Ascending aorta (tissue), 2 donors: Measurements from ENCODE around the gene BST1. TPM values are rescaled to one million over a fixed set of nuclear protein-coding genes. Genes with fewer than 3 reads are reported as not detected.

Experiments
- DNase-seq, 2 donors: peaks; one replicate each; pipeline ENCODE4 v3.0.0-alpha.2; 2019; ENCODE audit warnings: low spot score in 2 of 2
- H3K27ac ChIP-seq, 2 donors: fragments of 200-600 bp; sonication (generic); one replicate each; pipeline ENCODE4 v1.5.1; 2016 to 2017; ENCODE audit warnings: mild to moderate bottlenecking in 1 of 2
- H3K27me3 ChIP-seq: fragments of 200-600 bp; sonication (generic); one replicate; pipeline ENCODE4 v1.5.1; 2017
- H3K36me3 ChIP-seq, 2 donors: fragments of 200-600 bp; sonication (generic); one replicate each; pipeline ENCODE4 v1.5.1; 2016
- H3K4me1 ChIP-seq, 2 donors: fragments of 200-600 bp; sonication (generic); one replicate each; pipeline ENCODE4 v1.5.1; 2016 to 2017; ENCODE audit warnings: mild to moderate bottlenecking in 1 of 2
- H3K4me3 ChIP-seq, 2 donors: fragments of 200-600 bp; sonication (generic); one replicate each; pipeline ENCODE4 v1.5.1; 2016 to 2017; ENCODE audit warnings: mild to moderate bottlenecking in 1 of 2
- H3K9me3 ChIP-seq, 2 donors: fragments of 200-600 bp; sonication (generic); one replicate each; pipeline ENCODE4 v1.5.1; 2016
- intact Hi-C: fragments of 100-400 bp; cut with DNase I; formaldehyde crosslinking; loops from one replicate; pipeline ENCODE4 v1.15.1; 2023
- total RNA-seq: library from RNA; depleted of rRNA; stranded (reverse); fragments of >200 nt; gene quantifications from one replicate; pipeline ENCODE4 v1.1.0, GENCODE V29; 2016
- TF ChIP-seq, protein P1 (sequence below), 3 experiments: fragments of 200-600 bp in 2 of 3; fragments of 450-650 bp in 1 of 3; sonication (generic) in 2 of 3; IDR thresholded peaks; one replicate each; pipeline ENCODE4 v1.5.1; 2016 to 2019; ENCODE audit warnings: antibody characterized with exemption in 3 of 3, mild to moderate bottlenecking in 1 of 3, moderate library complexity in 1 of 3

The BST1 gene
- total RNA-seq, 1 donor from 2014 or later = 22.7 TPM

DNA sequence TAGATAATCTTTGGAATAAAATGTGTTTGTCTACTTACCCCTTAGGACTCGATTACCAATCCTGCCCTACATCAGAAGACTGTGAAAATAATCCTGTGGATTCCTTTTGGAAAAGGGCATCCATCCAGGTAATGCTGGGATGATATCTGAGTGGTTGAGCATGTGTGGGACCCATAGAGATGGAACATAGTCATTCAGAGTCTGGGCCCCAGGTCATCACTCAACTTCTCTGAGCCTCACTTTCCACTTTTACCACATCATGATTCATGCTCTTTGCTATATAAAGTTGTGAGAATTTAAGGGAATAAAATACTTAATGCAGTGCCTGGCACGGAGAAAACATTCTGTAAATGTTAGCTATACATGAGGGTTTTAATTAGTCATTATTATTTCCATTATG lies 8.9 kb downstream of the BST1 start:
- Histone ChIP-seq H3K4me3 (no peak overlapping the region), H3K36me3 (no peaks in the 10 kb centered on the region), H3K9me3 (no peaks in the 10 kb centered on the region), H3K4me1 (peaks cover 0 to 6% of the 10 kb centered on the region in 2 donors), H3K27ac (no peak overlapping the region), H3K27me3 (no peaks in the 10 kb centered on the region)
- intact Hi-C loops = no loop called here
- DNase-seq = no peak
- TF ChIP-seq, protein P1, sequence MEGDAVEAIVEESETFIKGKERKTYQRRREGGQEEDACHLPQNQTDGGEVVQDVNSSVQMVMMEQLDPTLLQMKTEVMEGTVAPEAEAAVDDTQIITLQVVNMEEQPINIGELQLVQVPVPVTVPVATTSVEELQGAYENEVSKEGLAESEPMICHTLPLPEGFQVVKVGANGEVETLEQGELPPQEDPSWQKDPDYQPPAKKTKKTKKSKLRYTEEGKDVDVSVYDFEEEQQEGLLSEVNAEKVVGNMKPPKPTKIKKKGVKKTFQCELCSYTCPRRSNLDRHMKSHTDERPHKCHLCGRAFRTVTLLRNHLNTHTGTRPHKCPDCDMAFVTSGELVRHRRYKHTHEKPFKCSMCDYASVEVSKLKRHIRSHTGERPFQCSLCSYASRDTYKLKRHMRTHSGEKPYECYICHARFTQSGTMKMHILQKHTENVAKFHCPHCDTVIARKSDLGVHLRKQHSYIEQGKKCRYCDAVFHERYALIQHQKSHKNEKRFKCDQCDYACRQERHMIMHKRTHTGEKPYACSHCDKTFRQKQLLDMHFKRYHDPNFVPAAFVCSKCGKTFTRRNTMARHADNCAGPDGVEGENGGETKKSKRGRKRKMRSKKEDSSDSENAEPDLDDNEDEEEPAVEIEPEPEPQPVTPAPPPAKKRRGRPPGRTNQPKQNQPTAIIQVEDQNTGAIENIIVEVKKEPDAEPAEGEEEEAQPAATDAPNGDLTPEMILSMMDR (IDR thresholded peaks at IDR 0.05) = no peak

DNA sequence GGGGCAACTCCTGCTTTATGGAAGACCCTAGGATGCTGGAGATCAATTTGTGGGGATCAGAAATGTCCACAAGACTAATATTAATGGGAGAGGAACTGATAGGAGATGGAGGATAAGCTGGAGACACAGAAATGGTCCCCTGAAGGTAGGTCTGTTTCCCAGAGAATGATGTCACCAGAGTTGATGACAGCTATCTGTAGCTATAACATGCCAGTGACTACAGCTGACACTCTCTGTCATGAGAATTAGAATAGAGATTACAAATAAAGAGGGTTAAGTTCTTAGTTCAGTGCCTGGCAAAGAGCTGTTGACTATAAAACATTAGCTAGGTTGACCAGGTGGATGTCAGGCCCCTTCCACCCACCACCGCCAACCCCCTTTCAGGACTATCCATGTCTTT lies 9.3 kb downstream of the BST1 start:
- Histone ChIP-seq H3K9me3 (no peaks in the 10 kb centered on the region), H3K4me3 (no peak overlapping the region), H3K4me1 (peaks cover 0 to 9% of the 10 kb centered on the region in 2 donors), H3K27ac (no peak overlapping the region), H3K27me3 (no peaks in the 10 kb centered on the region), H3K36me3 (no peaks in the 10 kb centered on the region)
- DNase-seq = no peak
- intact Hi-C loops = no loop called here
- TF ChIP-seq, protein P1 (IDR thresholded peaks at IDR 0.05) = no peak

GRCh38 chr4:15714141-15714540 lies 11.3 kb downstream of the BST1 start:
- no peak overlapping the region for H3K27ac ChIP-seq
- no peaks in the 10 kb centered on the region for H3K36me3 ChIP-seq
- no peaks in the 10 kb centered on the region for H3K27me3 ChIP-seq
- intact Hi-C loops = no loop called here
- no peak overlapping the region for H3K4me3 ChIP-seq
- peaks cover 0 to 15% of the 10 kb centered on the region in 2 donors for H3K4me1 ChIP-seq
- DNase-seq = no peak
- TF ChIP-seq, protein P1 (IDR thresholded peaks at IDR 0.05) = no peak
- no peaks in the 10 kb centered on the region for H3K9me3 ChIP-seq

DNA sequence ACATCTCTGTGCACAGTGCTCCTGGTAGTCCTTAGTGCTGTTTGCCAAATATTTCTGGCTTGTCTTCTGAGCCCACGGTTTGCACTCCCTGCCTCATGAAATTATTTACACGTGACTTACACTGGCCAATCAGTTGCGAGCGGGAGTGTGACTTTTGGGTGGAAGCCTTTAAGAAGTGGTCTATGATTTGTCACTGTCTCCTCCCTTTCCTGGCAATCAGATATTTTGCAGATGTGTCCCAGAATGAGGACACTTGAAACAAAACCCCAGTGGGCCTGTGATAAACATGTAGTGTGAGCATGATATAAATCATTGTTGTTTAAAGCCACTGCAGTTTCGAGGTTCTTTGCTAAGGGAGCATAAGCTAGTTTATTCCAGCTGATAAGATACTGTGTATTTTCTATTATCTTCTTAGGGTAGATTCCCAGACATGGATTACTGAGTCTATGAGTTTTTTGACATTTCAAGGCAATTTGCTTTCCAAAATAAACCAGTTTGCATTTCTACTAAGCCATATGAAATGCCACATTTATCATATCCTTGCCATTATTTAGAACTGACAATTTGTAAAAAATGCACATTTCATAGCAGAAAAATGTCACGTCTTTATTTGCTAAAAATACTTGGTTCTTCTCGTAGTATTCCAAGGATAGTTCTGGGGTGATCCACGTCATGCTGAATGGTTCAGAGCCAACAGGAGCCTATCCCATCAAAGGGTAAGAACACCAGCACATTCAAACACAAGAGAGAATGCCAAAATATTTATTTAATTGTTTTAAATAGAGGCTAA lies 12.0 kb downstream of the BST1 start:
- no peak overlapping the region for H3K27ac ChIP-seq
- H3K27me3 ChIP-seq = no peaks in the 10 kb centered on the region
- intact Hi-C loops = no loop called here
- no peaks in the 10 kb centered on the region for H3K9me3 ChIP-seq
- TF ChIP-seq, protein P1 (IDR thresholded peaks at IDR 0.05) = no peak
- H3K4me3 ChIP-seq = no peak overlapping the region
- H3K36me3 ChIP-seq = no peaks in the 10 kb centered on the region
- H3K4me1 ChIP-seq = peaks cover 0 to 15% of the 10 kb centered on the region in 2 donors
- DNase-seq = no peak

DNA sequence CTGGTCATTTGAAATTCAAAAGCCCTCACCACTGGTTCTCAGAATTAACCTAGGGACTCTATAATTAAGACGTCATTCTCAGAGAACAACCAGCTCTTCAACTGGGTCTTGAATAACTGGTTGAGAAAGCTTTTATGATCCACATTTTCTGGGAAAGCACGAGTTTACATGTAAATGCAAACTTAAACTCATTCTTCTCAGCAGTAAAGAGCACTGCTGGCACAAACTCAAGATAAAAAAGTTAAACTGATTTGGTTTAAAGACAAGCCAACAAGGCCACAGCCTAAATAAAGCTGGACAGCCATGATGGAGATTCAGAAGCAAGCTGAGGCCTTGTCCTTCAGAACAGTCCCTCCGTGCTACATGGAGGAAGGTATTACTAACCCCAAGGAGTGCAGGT lies 13.2 kb downstream of the BST1 start:
- H3K27ac ChIP-seq = no peak overlapping the region
- H3K9me3 ChIP-seq = no peaks in the 10 kb centered on the region
- H3K4me3 ChIP-seq = no peak overlapping the region
- DNase-seq = no peak
- no peaks in the 10 kb centered on the region for H3K27me3 ChIP-seq
- H3K36me3 ChIP-seq = no peaks in the 10 kb centered on the region
- intact Hi-C loops = no loop called here
- peaks cover 0 to 15% of the 10 kb centered on the region in 2 donors for H3K4me1 ChIP-seq
- TF ChIP-seq, protein P1 (IDR thresholded peaks at IDR 0.05) = no peak
